AG09319 (cell line): ENCODE measurements around the gene ASB3.
A peak's percentile ranks its signal among the peaks of the same experiment; 100 is the strongest.

Experiments
- DNase-seq: peaks from one replicate; pipeline ENCODE4 v3.0.0-alpha.2; 2010; ENCODE audit warnings: low read depth; ENCODE audit errors: extremely low read depth
- CTCF ChIP-seq: IDR thresholded peaks from 2 replicates; pipeline ENCODE4 v1.5.1; 2011; ENCODE audit warnings: low read depth, mild to moderate bottlenecking, inconsistent platforms, low read length, moderate library complexity

ASB3 gene

GRCh38 chr2:53751728-53752127, 35.0 kb downstream of the ASB3 start:
- DNase-seq = no peak
- TF ChIP-seq CTCF = no peak

GRCh38 chr2:53750041-53750768, 36.5 kb downstream of the ASB3 start:
- TF ChIP-seq CTCF = no peak
- DNase-seq = no peak

GRCh38 chr2:53744395-53745065, 42.2 kb downstream of the ASB3 start:
- no peak for TF ChIP-seq CTCF

GRCh38 chr2:53740170-53740569, 46.6 kb downstream of the ASB3 start:
- no peak for DNase-seq
- TF ChIP-seq CTCF = peak; percentile 50

More at GRCh38 chr2:53744395-53745065, 42.2 kb downstream of the ASB3 start:
- no peak for DNase-seq

- TF ChIP-seq CTCF = no peak
- no peak for DNase-seq
These were observed 47.7 kb downstream of the ASB3 start for GRCh38 chr2:53739032-53739431.

GRCh38 chr2:53737091-53737490, 49.7 kb downstream of the ASB3 start:
- no peak for TF ChIP-seq CTCF
- no peak for DNase-seq

- no peak for TF ChIP-seq CTCF
These were observed 57.5 kb downstream of the ASB3 start for GRCh38 chr2:53729143-53729762.

More at GRCh38 chr2:53729143-53729762, 57.5 kb downstream of the ASB3 start:
- no peak for DNase-seq
